Measurements from ENCODE around the gene ARFGAP3.
A peak's percentile ranks its signal among the peaks of the same experiment; 100 is the strongest.

ARFGAP3 gene

GRCh38 chr22:42805998-42806830 is 50.9 kb downstream of the ARFGAP3 start:
- no peak overlapping the region for H3K4me3 ChIP-seq
- H3K27ac ChIP-seq = peak overlapping the region; percentile 6 to 82
- TF ChIP-seq CTCF (IDR thresholded peaks at IDR 0.05) = no peak
- peak; percentile 66 for DNase-seq (ENCODE audit: low spot score)

DNA sequence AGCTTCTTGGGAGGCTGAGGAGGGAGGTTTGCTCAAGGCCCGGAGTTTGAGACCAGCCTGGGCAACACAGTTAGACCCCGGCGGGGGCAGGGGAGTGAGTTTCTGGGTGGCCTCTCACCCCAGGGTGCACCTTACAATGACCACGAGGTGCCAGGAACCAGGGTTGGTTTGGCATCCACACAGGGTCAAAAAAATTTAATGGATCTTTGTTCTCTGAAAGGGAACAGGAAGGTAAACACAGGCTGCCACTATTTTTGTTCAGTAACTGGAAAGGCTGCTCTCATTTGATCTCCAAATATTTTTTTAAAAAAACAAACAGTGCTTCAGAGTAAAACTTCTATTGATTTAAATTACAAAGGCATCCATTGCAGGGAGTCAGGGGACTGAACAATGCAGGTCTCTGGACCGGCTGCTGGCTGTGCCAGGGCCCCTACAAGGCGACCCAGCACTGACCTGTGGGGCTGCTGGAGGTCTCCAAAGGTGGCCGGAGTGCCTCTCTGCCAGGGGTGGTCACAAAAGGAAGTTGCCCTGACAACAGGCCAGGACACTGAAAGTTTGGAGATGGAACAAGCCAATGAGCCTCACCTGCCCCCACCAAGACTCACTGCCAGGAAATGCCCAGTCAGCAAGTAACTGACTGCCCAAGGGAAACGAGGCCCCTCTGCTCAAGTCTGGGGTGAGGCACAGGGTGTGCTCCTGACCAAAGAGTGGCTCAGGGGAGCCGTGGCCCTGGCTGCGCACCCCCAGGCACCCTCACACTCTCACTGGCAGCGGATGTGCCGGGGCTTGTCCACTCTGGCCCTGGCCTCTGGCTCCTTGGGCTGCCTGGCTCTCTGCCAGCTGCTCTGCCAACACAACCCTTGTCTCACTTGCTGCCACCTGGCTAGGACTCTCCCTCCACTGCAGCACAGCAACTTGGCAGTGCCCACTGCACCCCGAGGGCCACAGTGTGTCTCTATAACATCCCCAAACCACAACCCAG is 51.8 kb downstream of the ARFGAP3 start:
- peak; percentile 73 for DNase-seq (ENCODE audit: low spot score)
- no peak for TF ChIP-seq CTCF (IDR thresholded peaks at IDR 0.05)
- Histone ChIP-seq H3K27ac (peak overlapping the region; percentile 6 to 82), H3K4me3 (no peak overlapping the region)

- Histone ChIP-seq H3K4me3 (no peak overlapping the region), H3K27ac (no peak overlapping the region)
- DNase-seq (ENCODE audit: low spot score) = peak; percentile 45
- no peak for TF ChIP-seq CTCF (IDR thresholded peaks at IDR 0.05)
These were observed 53.7 kb downstream of the ARFGAP3 start for GRCh38 chr22:42803389-42803788.

DNA sequence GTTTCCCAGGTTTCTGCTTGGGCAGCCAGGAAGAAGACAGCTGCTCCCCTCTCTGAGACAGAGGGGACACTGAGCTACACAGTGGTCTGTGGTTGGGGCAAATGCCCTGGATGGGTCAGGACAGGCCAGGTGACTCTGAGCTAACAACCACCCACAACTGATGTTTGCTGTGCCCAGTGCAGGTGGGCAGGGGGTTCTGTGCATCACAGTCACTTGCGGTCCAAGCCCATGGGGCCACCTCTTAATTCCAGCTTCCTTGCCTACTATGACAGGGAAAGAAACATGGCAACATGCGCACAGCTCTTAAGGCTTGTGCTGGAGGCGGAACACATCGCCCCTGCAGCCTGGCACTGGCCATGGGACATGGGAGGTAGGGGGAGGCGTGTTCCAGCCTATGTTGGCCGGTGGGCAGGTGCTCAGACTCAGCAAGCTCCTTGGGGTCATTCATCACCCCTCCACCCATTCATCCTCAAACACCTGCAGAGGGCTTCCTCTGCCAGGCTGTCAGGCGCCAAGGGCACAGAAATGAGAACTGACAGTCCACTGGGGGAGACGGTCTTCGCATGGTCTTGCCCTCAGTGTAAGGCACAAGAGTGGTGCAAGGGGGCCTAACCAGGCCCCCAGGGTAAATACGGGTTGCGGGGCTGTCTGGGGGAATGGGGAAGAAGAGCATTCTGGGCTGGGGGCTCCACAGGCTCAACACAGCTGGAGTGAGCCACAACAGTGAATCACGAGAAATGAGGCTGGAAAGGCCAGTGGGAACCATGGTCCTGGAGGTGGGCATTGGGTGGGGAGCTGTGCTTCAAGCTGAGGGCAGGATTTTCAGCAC is 55.6 kb downstream of the ARFGAP3 start:
- DNase-seq (ENCODE audit: low spot score) = peak; percentile 50
- Histone ChIP-seq H3K4me3 (no peak overlapping the region), H3K27ac (no peak overlapping the region)

DNA sequence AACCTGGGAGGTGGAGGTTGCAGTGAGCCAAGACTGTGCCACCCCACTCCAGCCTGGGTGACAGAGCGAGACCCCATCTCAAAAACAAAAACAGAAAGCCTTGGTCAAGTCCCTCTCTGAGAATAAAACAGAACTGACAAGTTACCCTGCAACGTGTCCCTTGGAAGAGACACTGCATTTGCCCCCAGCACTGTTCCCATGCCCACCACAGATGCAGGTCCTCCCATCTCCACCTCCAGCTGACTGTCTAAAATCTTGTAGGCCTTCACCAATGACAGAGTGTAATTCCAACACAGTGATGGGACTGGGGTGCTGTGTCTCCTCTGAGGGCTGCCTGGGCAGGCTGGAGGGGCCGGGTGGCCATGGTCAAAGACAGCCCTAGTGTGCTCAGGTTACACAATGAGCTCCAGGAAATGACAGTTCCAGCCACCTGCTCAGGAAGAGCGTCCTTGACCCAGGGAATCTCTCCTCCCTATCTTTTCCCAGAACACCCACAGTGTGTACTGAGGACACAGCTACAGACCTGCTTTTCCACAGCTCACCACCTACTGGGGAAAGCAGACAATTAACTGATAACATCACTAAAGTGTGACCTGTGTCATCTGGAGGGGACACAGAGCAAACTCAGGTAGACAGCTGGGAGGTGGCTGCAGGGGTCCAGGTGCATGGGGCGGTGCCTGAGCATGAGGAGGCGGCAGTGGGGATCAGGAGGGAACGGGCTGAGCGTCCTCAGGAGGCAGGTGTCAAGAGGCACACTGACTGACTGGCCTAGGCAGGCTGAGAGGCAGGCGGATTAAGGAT is 56.4 kb downstream of the ARFGAP3 start:
- TF ChIP-seq CTCF (IDR thresholded peaks at IDR 0.05) = no peak
- no peak overlapping the region for H3K27ac ChIP-seq
- no peak overlapping the region for H3K4me3 ChIP-seq
- DNase-seq (ENCODE audit: low spot score) = peak; percentile 41

More for the DNA sequence above, 55.6 kb downstream of the ARFGAP3 start:
- TF ChIP-seq CTCF (IDR thresholded peaks at IDR 0.05) = no peak

Measured in coronary artery (tissue), 2 donors.